Keratinocyte (primary cell): ENCODE measurements around the gene KLRF2. TPM values are rescaled to one million over a fixed set of nuclear protein-coding genes. Genes with fewer than 3 reads are reported as not detected.
"Not testable (repeated sequence)": the region's sequence is repeated elsewhere in the genome, so short reads cannot be mapped to it uniquely, and the experiment has no call there.

ENCODE experiments used
- DNase-seq: peaks from one replicate; pipeline ENCODE4 v3.0.0-alpha.2; 2011; ENCODE audit warnings: low read depth, missing footprints, low spot score
- FAIRE-seq: peaks from 2 replicates; lab custom pipeline; 2011; peaks lifted over from hg19 to GRCh38; lab: Jason Lieb, UNC
- H2AFZ ChIP-seq: 2 replicates; pipeline ENCODE4 v1.6.0; 2012; ENCODE audit warnings: low read length, control low read depth, inconsistent platforms; ENCODE audit not compliant: control insufficient read depth
- H3K27ac ChIP-seq: 2 replicates; pipeline ENCODE4 v1.5.1; 2011; ENCODE audit warnings: low read length; ENCODE audit not compliant: control insufficient read depth, insufficient read depth
- H3K27me3 ChIP-seq: 3 replicates; pipeline ENCODE4 v1.6.0; 2011; ENCODE audit warnings: low read length; ENCODE audit not compliant: control insufficient read depth, insufficient read depth; ENCODE audit errors: extremely low read depth
- H3K36me3 ChIP-seq, 2 experiments: 2 replicates in 1 of 2; 3 replicates in 1 of 2; pipeline ENCODE4 v1.5.1; 2011; ENCODE audit warnings: low read length in 2 of 2, mild to moderate bottlenecking in 1 of 2; ENCODE audit not compliant: control insufficient read depth in 2 of 2, insufficient read depth in 2 of 2; ENCODE audit errors: extremely low read depth in 1 of 2
- H3K4me1 ChIP-seq: 3 replicates; pipeline ENCODE4 v1.5.1; 2011; ENCODE audit warnings: low read length; ENCODE audit not compliant: control insufficient read depth, insufficient read depth; ENCODE audit errors: extremely low read depth
- H3K4me2 ChIP-seq: 3 replicates; pipeline ENCODE4 v1.6.0; 2011; ENCODE audit warnings: low read depth, low read length; ENCODE audit not compliant: control insufficient read depth, insufficient read depth; ENCODE audit errors: extremely low read depth
- H3K4me3 ChIP-seq, 3 experiments: fragments of 200-600 bp in 1 of 3; sonication (generic) in 1 of 3; 2 replicates in 2 of 3; 3 replicates in 1 of 3; pipeline ENCODE4 v1.5.1; 2011 to 2016; ENCODE audit warnings: low read length in 3 of 3, mild to moderate bottlenecking in 3 of 3, control low read depth in 2 of 3, inconsistent platforms in 1 of 3, low read depth in 1 of 3, mixed read lengths in 1 of 3, mixed run types in 1 of 3, moderate library complexity in 1 of 3; ENCODE audit not compliant: control insufficient read depth in 2 of 3, insufficient read depth in 2 of 3; ENCODE audit errors: extremely low read depth in 1 of 3
- H3K79me2 ChIP-seq: 2 replicates; pipeline ENCODE4 v1.6.0; 2012; ENCODE audit warnings: low read length; ENCODE audit not compliant: control insufficient read depth, insufficient read depth
- H3K9ac ChIP-seq: 3 replicates; pipeline ENCODE4 v1.6.0; 2011; ENCODE audit warnings: low read length; ENCODE audit not compliant: control insufficient read depth, insufficient read depth; ENCODE audit errors: extremely low read depth
- H3K9me1 ChIP-seq: 3 replicates; pipeline ENCODE4 v1.6.0; 2011; ENCODE audit warnings: low read length; ENCODE audit not compliant: control insufficient read depth, insufficient read depth; ENCODE audit errors: extremely low read depth
- H3K9me3 ChIP-seq: 2 replicates; pipeline ENCODE4 v1.5.1; 2012; ENCODE audit warnings: low read depth, low read length; ENCODE audit not compliant: control insufficient read depth
- H4K20me1 ChIP-seq: 3 replicates; pipeline ENCODE4 v1.6.0; 2011; ENCODE audit warnings: low read length; ENCODE audit not compliant: control insufficient read depth, insufficient read depth; ENCODE audit errors: extremely low read depth
- EZH2 ChIP-seq: IDR thresholded peaks from one replicate; pipeline ENCODE4 v1.6.1; 2012; ENCODE audit warnings: inconsistent platforms, mild to moderate bottlenecking, low read length, moderate library complexity
- dilution Hi-C: fragments of 300-500 bp; cut with MboI; formaldehyde crosslinking; loops from one replicate; pipeline ENCODE4 v1.7.0; 2020; ENCODE audit warnings: low sequenced_read_pairs; ENCODE audit not compliant: extremely low pct_ligation_motif_present
- polyA plus RNA-seq, 5 experiments: library from polyadenylated mRNA; depleted of rRNA in 3 of 5; stranded (reverse) in 3 of 5; stranded (forward) in 1 of 5; unstranded in 1 of 5; fragments of >200 nt; gene quantifications; 1 replicate in 1 of 5; 2 replicates in 3 of 5; 3 replicates in 1 of 5; pipeline versions ENCODE4 v1.2.1 to v1.2.3, GENCODE V29; 2011 to 2012; ENCODE audit warnings: missing spikeins in 2 of 5, low read depth in 1 of 5, low replicate concordance in 1 of 5
- TF ChIP-seq, protein P1 (sequence below), 3 experiments: IDR thresholded peaks in 1 of 3; conservative IDR thresholded peaks in 1 of 3; optimal IDR thresholded peaks in 1 of 3; 2 replicates in 2 of 3; 3 replicates in 1 of 3; pipeline versions ENCODE3 to v1.5.1; 2011; ENCODE audit warnings: low read length in 3 of 3, mild to moderate bottlenecking in 3 of 3, moderate library complexity in 2 of 3, control low read depth in 1 of 3, inconsistent platforms in 1 of 3; ENCODE audit not compliant: insufficient read depth in 2 of 3; ENCODE audit errors: extremely low read depth in 1 of 3

The KLRF2 gene
- polyA plus RNA-seq, 1 donor (not counting 4 experiments of a cell fraction or from before 2014, with no cell fraction given), result not detected

GRCh38 chr12:9872742-9873141 is 8.5 kb upstream of the KLRF2 start:
- FAIRE-seq (peak; percentile 89), DNase-seq (peak; percentile 59)
- Histone ChIP-seq H2AFZ (peak overlapping the region; percentile 76), H3K36me3 (no peaks in the 10 kb centered on the region), H3K79me2 (peaks cover 6% of the 10 kb centered on the region), H3K4me3 (peak overlapping the region in 1 of 3 experiments; percentile 24), H3K9ac (peak overlapping the region; percentile 29), H3K9me1 (no peaks in the 10 kb centered on the region), H4K20me1 (no peaks in the 10 kb centered on the region), H3K27me3 (no peaks in the 10 kb centered on the region), H3K4me2 (peak overlapping the region; percentile 61), H3K4me1 (peaks cover 20% of the 10 kb centered on the region), H3K9me3 (no peaks in the 10 kb centered on the region), H3K27ac (peak overlapping the region; percentile 56)
- dilution Hi-C loops, result no loop called here
- no peak for TF ChIP-seq EZH2
- TF ChIP-seq, protein P1, sequence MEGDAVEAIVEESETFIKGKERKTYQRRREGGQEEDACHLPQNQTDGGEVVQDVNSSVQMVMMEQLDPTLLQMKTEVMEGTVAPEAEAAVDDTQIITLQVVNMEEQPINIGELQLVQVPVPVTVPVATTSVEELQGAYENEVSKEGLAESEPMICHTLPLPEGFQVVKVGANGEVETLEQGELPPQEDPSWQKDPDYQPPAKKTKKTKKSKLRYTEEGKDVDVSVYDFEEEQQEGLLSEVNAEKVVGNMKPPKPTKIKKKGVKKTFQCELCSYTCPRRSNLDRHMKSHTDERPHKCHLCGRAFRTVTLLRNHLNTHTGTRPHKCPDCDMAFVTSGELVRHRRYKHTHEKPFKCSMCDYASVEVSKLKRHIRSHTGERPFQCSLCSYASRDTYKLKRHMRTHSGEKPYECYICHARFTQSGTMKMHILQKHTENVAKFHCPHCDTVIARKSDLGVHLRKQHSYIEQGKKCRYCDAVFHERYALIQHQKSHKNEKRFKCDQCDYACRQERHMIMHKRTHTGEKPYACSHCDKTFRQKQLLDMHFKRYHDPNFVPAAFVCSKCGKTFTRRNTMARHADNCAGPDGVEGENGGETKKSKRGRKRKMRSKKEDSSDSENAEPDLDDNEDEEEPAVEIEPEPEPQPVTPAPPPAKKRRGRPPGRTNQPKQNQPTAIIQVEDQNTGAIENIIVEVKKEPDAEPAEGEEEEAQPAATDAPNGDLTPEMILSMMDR (optimal IDR thresholded peaks at IDR 0.05 in 1 of 3, IDR thresholded peaks at IDR 0.05 in 1 of 3, conservative IDR thresholded peaks at IDR 0.05 in 1 of 3; ENCODE audit: extremely low read depth in 1 of 3, insufficient read depth in 2 of 3, low read length in 3 of 3), result no peak

DNA sequence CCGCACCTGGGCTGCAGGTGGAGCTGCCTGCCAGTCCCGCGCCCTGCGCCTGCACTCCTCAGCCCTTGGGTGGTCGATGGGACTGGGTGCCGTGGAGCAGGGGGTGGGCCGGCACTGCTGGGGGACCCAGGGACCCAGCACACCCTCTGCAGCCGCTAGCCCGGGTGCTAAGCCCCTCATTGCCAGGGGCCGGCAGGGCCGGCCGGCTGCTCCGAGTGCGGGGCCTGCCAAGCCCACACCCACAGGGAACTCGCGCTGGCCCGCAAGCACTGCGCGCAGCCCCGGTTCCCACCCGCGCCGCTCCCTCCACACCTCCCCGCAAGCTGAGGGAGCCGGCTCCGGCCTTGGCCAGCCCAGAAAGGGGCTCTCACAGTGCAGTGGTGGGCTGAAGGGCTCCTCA is 5.2 kb upstream of the KLRF2 start:
- H3K4me1 ChIP-seq, result peaks cover 19% of the 10 kb centered on the region
- H3K79me2 ChIP-seq, H3K27ac ChIP-seq, H4K20me1 ChIP-seq, dilution Hi-C loops, FAIRE-seq, DNase-seq, H3K9me3 ChIP-seq, H3K36me3 ChIP-seq, H3K4me3 ChIP-seq, H3K9ac ChIP-seq, H3K9me1 ChIP-seq, H2AFZ ChIP-seq, H3K4me2 ChIP-seq, H3K27me3 ChIP-seq: not testable (repeated sequence)

- DNase-seq, result no peak
- no peaks in the 10 kb centered on the region for H3K79me2 ChIP-seq
These were observed 684 bp upstream of the KLRF2 start for GRCh38 chr12:9880532-9881078.

More at GRCh38 chr12:9880532-9881078, 684 bp upstream of the KLRF2 start:
- Histone ChIP-seq H3K9ac (no peak overlapping the region), H3K4me1 (peaks cover 11% of the 10 kb centered on the region), H3K9me1 (no peaks in the 10 kb centered on the region), H3K4me2 (no peak overlapping the region), H4K20me1 (no peaks in the 10 kb centered on the region), H3K4me3 (no peak overlapping the region), H3K9me3 (no peaks in the 10 kb centered on the region), H3K36me3 (no peaks in the 10 kb centered on the region), H3K27me3 (no peaks in the 10 kb centered on the region), H3K27ac (no peak overlapping the region), H2AFZ (no peak overlapping the region)
- TF ChIP-seq, protein P1 (optimal IDR thresholded peaks at IDR 0.05 in 1 of 3, IDR thresholded peaks at IDR 0.05 in 1 of 3, conservative IDR thresholded peaks at IDR 0.05 in 1 of 3; ENCODE audit: extremely low read depth in 1 of 3, insufficient read depth in 2 of 3, low read length in 3 of 3), result no peak
- no peak for TF ChIP-seq EZH2
- FAIRE-seq, result no peak
- dilution Hi-C loops, result no loop called here
